Stomach (tissue), 4 donors: ENCODE results near the gene WDR64.

Experiments
- EP300 ChIP-seq: sonication (generic); formaldehyde crosslinking; IDR thresholded peaks from one replicate; pipeline ENCODE4 v1.6.1; 2017; ENCODE audit warnings: antibody characterized with exemption
- POLR2A ChIP-seq, 4 donors: fragments of 450-650 bp; IDR thresholded peaks; one replicate each; pipeline ENCODE4 v1.6.1; 2016; ENCODE audit warnings: antibody characterized with exemption in 4 of 4, control low read depth in 2 of 4, mild to moderate bottlenecking in 1 of 4, moderate library complexity in 1 of 4
- POLR2AphosphoS5 ChIP-seq, 3 donors: sonication (generic); formaldehyde crosslinking; IDR thresholded peaks; one replicate each; pipeline ENCODE4 v1.6.1; 2016; ENCODE audit warnings: antibody characterized with exemption in 3 of 3
- TF ChIP-seq, protein P1 (sequence below), 7 experiments: fragments of 450-650 bp in 4 of 7; fragments of 200-600 bp in 3 of 7; sonication (generic) in 3 of 7; IDR thresholded peaks; one replicate each; pipeline ENCODE4 v1.5.1; 2016 to 2019; ENCODE audit warnings: antibody characterized with exemption in 7 of 7, control low read depth in 2 of 7, mild to moderate bottlenecking in 1 of 7

- TF ChIP-seq, protein P1, sequence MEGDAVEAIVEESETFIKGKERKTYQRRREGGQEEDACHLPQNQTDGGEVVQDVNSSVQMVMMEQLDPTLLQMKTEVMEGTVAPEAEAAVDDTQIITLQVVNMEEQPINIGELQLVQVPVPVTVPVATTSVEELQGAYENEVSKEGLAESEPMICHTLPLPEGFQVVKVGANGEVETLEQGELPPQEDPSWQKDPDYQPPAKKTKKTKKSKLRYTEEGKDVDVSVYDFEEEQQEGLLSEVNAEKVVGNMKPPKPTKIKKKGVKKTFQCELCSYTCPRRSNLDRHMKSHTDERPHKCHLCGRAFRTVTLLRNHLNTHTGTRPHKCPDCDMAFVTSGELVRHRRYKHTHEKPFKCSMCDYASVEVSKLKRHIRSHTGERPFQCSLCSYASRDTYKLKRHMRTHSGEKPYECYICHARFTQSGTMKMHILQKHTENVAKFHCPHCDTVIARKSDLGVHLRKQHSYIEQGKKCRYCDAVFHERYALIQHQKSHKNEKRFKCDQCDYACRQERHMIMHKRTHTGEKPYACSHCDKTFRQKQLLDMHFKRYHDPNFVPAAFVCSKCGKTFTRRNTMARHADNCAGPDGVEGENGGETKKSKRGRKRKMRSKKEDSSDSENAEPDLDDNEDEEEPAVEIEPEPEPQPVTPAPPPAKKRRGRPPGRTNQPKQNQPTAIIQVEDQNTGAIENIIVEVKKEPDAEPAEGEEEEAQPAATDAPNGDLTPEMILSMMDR (IDR thresholded peaks at IDR 0.05): no peak
- TF ChIP-seq POLR2AphosphoS5 (IDR thresholded peaks at IDR 0.05) (no peak), POLR2A (IDR thresholded peaks at IDR 0.05) (no peak), EP300 (no peak)
These were observed 43.4 kb downstream of the WDR64 start for GRCh38 chr1:241695246-241696171.
